Measurements from ENCODE around the gene DYDC1.
A peak's percentile ranks its signal among the peaks of the same experiment; 100 is the strongest.

DYDC1 gene

DNA sequence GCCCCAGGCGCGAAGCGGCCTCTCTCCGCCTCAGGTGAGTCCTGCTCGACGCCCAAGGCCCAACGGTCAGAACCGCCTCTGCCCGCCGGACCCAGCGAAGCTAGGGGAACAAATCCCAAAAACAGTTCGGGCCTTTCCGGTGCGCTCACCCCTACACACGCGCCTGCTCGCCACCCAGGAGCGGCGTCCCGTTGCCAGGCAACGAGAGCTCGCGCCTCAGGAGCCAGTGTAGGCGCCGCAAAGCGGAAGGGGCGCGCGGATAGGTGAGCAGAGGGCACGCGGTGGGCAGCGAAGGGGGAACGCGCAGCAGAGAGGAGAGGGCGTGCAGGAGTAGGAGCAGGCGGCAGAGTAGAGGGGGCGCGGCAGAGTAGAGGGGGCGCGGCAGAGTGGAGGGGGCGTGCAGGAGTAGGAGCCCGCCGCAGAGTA lies at the start of gene DYDC1, which contains the start of gene DYDC2:
Gene DYDC1 (minus strand): TSS at position 193 of the 426 bp plus-strand sequence. CDS start 4,154 bp downstream, outside the sequence.
Gene DYDC2 (plus strand): TSS at position 219 of the 426 bp plus-strand sequence. CDS start 5,663 bp downstream, outside the sequence.
- Histone ChIP-seq H3K9me3 (ENCODE audit: control insufficient read depth, insufficient read depth, low read length) (no peaks in the 10 kb centered on the region), H3K4me3 (ENCODE audit: low read depth, low read length) (peak within 1 kb of the TSS; percentile 77), H3K27me3 (ENCODE audit: control insufficient read depth, insufficient read depth, low read length) (peaks cover 22% of the 10 kb centered on the region), H3K9ac (ENCODE audit: low read depth, low read length) (peak within 1 kb of the TSS; percentile 73), H3K4me1 (ENCODE audit: control insufficient read depth, insufficient read depth, low read length) (peaks cover 4% of the 10 kb centered on the region), H3K36me3 (ENCODE audit: control insufficient read depth, insufficient read depth, low read length) (no peaks in the 10 kb centered on the region)

DNA sequence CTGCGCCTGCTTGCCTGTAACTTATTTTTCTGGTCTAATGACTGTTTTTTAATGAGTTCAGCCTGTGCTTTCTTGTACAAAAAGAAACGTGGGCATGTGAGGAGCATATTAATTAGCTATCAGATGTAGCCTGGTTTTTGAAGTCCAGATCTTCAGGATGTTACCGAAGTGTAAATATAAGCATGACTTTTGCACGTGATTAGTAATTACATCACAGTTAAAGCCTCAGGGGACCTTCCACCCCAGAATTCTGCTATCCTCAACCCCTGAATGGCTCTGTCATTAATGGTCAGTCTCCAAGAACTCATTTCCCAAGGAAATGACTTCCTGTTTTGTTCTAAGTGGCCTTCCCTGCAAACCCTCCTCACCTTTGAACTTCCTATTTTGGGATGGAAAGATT lies 49.6 kb upstream of the DYDC1 start:
- Histone ChIP-seq H3K9ac (ENCODE audit: low read depth, low read length) (no peak overlapping the region), H3K36me3 (ENCODE audit: control insufficient read depth, insufficient read depth, low read length) (no peaks in the 10 kb centered on the region), H3K9me3 (ENCODE audit: control insufficient read depth, insufficient read depth, low read length) (no peaks in the 10 kb centered on the region), H3K4me1 (ENCODE audit: control insufficient read depth, insufficient read depth, low read length) (no peaks in the 10 kb centered on the region), H3K27me3 (ENCODE audit: control insufficient read depth, insufficient read depth, low read length) (peaks cover 27% of the 10 kb centered on the region), H3K4me3 (ENCODE audit: low read depth, low read length) (no peak overlapping the region)

DNA sequence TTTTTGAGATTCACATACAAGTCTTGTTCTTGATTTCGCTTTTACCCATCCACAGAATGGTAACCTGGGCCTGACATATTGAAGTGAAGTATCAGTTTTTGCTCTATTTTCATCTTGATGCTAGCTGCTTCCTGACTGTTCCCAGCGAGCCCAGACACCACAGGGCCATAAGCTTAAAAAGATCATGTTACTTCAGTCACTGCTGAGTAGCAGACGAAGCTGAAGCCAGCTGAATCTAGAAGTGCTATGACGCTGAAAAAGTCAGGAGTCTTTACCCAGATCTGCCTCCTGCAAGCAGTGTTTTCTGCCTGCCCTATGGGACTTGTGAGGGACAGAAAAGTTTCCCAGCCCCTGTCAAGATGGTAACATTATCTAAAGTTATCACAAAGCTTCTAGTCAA lies 49.1 kb upstream of the DYDC1 start:
- H3K4me1 ChIP-seq (ENCODE audit: control insufficient read depth, insufficient read depth, low read length) = no peaks in the 10 kb centered on the region
- no peaks in the 10 kb centered on the region for H3K36me3 ChIP-seq (ENCODE audit: control insufficient read depth, insufficient read depth, low read length)
- H3K27me3 ChIP-seq (ENCODE audit: control insufficient read depth, insufficient read depth, low read length) = peaks cover 27% of the 10 kb centered on the region
- no peak overlapping the region for H3K4me3 ChIP-seq (ENCODE audit: low read depth, low read length)
- no peaks in the 10 kb centered on the region for H3K9me3 ChIP-seq (ENCODE audit: control insufficient read depth, insufficient read depth, low read length)
- no peak overlapping the region for H3K9ac ChIP-seq (ENCODE audit: low read depth, low read length)

DNA sequence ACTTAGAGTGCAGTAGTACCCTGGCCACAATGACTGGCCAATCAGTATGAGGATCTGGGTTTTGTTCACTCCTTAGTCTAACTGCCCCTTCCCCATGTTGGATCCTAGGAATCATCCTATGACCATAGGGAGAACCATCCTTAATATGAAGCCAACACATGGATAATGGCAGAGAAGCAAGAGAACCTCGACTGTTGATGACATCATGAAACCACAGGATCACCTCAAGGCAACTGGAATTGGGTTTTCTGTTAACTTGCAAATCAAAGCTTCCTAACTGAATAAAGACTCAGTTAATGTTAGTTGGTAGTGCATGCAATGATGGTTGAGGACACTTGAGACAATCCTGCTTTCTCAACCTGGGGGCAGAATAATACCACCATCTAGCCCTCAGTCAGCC lies 48.5 kb upstream of the DYDC1 start:
- no peak overlapping the region for H3K9ac ChIP-seq (ENCODE audit: low read depth, low read length)
- H3K27me3 ChIP-seq (ENCODE audit: control insufficient read depth, insufficient read depth, low read length) = peaks cover 24% of the 10 kb centered on the region
- H3K4me3 ChIP-seq (ENCODE audit: low read depth, low read length) = no peak overlapping the region
- H3K4me1 ChIP-seq (ENCODE audit: control insufficient read depth, insufficient read depth, low read length) = no peaks in the 10 kb centered on the region
- H3K9me3 ChIP-seq (ENCODE audit: control insufficient read depth, insufficient read depth, low read length) = no peaks in the 10 kb centered on the region
- H3K36me3 ChIP-seq (ENCODE audit: control insufficient read depth, insufficient read depth, low read length) = no peaks in the 10 kb centered on the region

DNA sequence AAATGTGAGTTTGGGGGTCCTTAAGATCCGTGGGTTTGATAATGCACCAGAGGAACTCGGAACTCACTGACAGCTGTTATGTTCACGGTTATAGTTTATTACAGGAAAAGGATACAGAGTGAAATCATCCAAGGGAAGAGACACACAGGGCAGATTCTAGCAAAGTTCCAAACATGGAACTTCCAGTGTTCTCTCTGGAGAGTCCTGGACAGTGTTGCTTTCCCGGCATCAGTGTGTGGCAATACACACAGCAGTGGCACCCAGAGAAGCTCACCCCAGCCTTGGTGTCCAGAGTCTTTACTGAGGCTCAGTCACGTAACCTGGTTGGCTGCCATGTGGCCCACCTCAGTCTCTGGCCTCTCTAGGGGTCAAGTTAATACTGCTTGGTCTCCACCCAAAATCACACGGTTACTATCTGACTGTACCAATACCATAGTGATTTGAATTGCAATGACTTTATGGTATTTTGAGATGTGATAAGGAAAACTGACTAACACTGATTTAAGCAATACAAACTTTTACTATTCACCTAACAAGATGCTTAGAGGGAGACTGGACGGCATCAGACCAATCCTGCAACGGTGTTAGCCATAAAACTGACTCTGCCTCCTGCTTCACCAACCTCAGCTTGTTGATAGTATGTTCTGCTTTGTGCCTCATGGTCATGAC lies 43.7 kb upstream of the DYDC1 start:
- no peaks in the 10 kb centered on the region for H3K9me3 ChIP-seq (ENCODE audit: control insufficient read depth, insufficient read depth, low read length)
- H3K36me3 ChIP-seq (ENCODE audit: control insufficient read depth, insufficient read depth, low read length) = no peaks in the 10 kb centered on the region
- H3K4me3 ChIP-seq (ENCODE audit: low read depth, low read length) = no peak overlapping the region
- H3K4me1 ChIP-seq (ENCODE audit: control insufficient read depth, insufficient read depth, low read length) = no peaks in the 10 kb centered on the region
- H3K9ac ChIP-seq (ENCODE audit: low read depth, low read length) = no peak overlapping the region
- no peaks in the 10 kb centered on the region for H3K27me3 ChIP-seq (ENCODE audit: control insufficient read depth, insufficient read depth, low read length)

DNA sequence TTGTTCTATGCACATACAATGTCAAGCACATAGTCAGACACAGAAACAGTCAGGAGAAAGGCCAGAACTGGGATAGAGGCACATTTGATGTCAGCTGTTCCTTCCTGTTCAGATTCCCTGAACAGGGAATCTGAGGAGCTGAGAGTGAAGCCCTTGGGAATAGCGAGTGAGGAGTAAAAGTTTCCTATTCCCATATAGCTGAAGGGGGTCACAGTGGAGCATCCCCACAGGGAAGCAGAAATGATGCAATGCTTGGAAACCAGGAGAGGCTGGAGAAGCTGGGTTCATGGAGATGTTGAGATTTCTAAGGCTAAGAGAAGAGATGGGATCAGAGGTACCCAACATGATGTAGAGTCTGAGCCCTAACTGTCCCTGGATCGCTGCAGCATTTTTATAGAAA lies 40.5 kb upstream of the DYDC1 start:
- H3K27me3 ChIP-seq (ENCODE audit: control insufficient read depth, insufficient read depth, low read length) = no peaks in the 10 kb centered on the region
- H3K4me3 ChIP-seq (ENCODE audit: low read depth, low read length) = no peak overlapping the region
- no peaks in the 10 kb centered on the region for H3K9me3 ChIP-seq (ENCODE audit: control insufficient read depth, insufficient read depth, low read length)
- H3K4me1 ChIP-seq (ENCODE audit: control insufficient read depth, insufficient read depth, low read length) = no peaks in the 10 kb centered on the region
- no peaks in the 10 kb centered on the region for H3K36me3 ChIP-seq (ENCODE audit: control insufficient read depth, insufficient read depth, low read length)
- H3K9ac ChIP-seq (ENCODE audit: low read depth, low read length) = no peak overlapping the region

DNA sequence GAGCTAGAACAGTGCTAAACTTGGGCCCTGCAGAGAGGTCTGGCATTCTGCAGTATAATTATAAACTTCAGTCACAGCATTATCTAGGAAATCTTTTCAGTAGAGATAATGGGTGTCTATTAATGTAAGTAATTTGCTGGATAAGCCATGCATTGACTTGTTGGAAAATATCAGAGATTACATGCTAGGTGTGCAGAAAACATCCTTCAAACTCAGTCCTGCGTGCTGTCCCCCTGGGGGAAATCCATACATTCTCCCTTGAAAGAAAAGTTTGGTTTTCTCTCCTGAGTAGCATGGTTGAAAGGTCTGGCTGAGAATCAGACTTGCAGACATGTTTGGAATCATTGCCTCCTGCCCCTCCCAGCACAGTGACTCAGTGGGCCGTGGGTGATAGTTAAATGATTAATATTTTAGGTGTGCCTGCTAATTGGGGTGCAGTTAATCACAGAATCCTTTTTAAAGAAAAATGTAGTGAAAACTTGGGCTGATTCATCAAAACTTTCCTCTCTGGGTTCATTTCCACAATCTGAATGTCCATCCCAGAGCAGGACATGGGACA lies 37.9 kb upstream of the DYDC1 start:
- H3K4me1 ChIP-seq (ENCODE audit: control insufficient read depth, insufficient read depth, low read length) = no peaks in the 10 kb centered on the region
- H3K36me3 ChIP-seq (ENCODE audit: control insufficient read depth, insufficient read depth, low read length) = no peaks in the 10 kb centered on the region
- H3K4me3 ChIP-seq (ENCODE audit: low read depth, low read length) = no peak overlapping the region
- H3K9ac ChIP-seq (ENCODE audit: low read depth, low read length) = no peak overlapping the region
- no peaks in the 10 kb centered on the region for H3K27me3 ChIP-seq (ENCODE audit: control insufficient read depth, insufficient read depth, low read length)
- no peaks in the 10 kb centered on the region for H3K9me3 ChIP-seq (ENCODE audit: control insufficient read depth, insufficient read depth, low read length)

DNA sequence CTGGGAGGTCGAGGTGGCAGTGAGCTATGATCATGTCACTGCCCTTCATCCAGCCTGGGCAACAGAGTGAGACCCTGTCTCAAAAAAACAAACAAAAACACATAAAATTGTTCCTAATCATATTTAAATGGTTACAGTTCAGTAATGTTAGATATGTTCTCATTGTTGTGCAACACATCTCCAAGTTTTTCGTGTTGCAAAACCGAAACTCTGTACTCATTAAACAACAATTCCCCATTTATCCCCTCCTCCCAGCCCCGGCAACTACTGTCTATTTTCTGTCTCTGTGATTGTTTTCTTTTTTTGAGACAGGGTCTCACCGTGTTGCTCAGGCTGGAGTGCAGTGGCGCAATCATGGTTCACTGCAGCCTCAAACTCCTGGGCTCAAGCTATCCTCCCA lies 35.7 kb upstream of the DYDC1 start:
- Histone ChIP-seq H3K27me3 (ENCODE audit: control insufficient read depth, insufficient read depth, low read length) (no peaks in the 10 kb centered on the region), H3K9ac (ENCODE audit: low read depth, low read length) (no peak overlapping the region), H3K4me3 (ENCODE audit: low read depth, low read length) (no peak overlapping the region)

DNA sequence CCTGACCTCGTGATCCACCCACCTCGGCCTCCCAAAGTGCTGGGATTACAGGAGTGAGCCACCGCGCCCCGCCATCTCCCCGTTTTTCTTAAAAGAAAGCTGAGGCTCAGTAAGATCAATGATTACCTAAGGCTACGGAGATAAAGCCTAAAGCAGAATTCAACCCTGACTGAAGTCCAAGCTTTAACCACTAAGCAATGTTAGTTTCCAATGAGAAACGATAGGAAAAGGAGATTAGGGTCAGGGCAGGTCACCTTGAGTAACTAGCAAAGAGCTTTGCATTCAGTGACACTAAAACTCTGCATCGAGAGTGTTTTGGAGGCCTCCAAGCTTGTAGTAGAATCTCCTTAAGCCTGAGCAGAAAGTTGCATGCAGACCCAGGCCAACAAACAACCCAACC lies 34.2 kb upstream of the DYDC1 start:
- no peaks in the 10 kb centered on the region for H3K36me3 ChIP-seq (ENCODE audit: control insufficient read depth, insufficient read depth, low read length)
- H3K4me3 ChIP-seq (ENCODE audit: low read depth, low read length) = no peak overlapping the region
- no peaks in the 10 kb centered on the region for H3K4me1 ChIP-seq (ENCODE audit: control insufficient read depth, insufficient read depth, low read length)
- no peaks in the 10 kb centered on the region for H3K9me3 ChIP-seq (ENCODE audit: control insufficient read depth, insufficient read depth, low read length)
- no peak overlapping the region for H3K9ac ChIP-seq (ENCODE audit: low read depth, low read length)
- no peaks in the 10 kb centered on the region for H3K27me3 ChIP-seq (ENCODE audit: control insufficient read depth, insufficient read depth, low read length)

More for the DNA sequence above, 35.7 kb upstream of the DYDC1 start:
- no peaks in the 10 kb centered on the region for H3K9me3 ChIP-seq (ENCODE audit: control insufficient read depth, insufficient read depth, low read length)
- no peaks in the 10 kb centered on the region for H3K4me1 ChIP-seq (ENCODE audit: control insufficient read depth, insufficient read depth, low read length)
- H3K36me3 ChIP-seq (ENCODE audit: control insufficient read depth, insufficient read depth, low read length) = no peaks in the 10 kb centered on the region

DNA sequence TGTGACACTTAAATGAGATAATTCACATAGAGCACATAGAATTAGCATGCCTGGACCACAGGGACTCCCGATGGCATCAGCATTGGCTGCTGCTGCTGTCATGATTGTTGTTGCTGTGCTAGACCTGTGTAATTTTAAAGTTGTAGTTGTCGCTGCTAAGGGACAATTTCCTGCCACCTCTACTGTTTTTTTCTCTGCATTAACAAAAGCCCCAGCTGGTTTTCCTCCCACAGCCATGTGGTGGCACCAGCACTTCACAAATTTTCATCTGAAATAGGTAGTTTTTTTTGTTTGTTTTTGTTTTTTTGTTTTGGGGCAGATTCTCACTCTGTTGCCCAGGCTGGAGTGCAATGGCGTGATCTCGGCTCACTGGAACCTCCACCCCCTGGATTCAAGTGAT lies 26.4 kb upstream of the DYDC1 start:
- no peak overlapping the region for H3K4me3 ChIP-seq (ENCODE audit: low read depth, low read length)
- no peak overlapping the region for H3K9ac ChIP-seq (ENCODE audit: low read depth, low read length)
- H3K36me3 ChIP-seq (ENCODE audit: control insufficient read depth, insufficient read depth, low read length) = no peaks in the 10 kb centered on the region
- H3K4me1 ChIP-seq (ENCODE audit: control insufficient read depth, insufficient read depth, low read length) = no peaks in the 10 kb centered on the region
- no peaks in the 10 kb centered on the region for H3K27me3 ChIP-seq (ENCODE audit: control insufficient read depth, insufficient read depth, low read length)
- H3K9me3 ChIP-seq (ENCODE audit: control insufficient read depth, insufficient read depth, low read length) = no peaks in the 10 kb centered on the region

DNA sequence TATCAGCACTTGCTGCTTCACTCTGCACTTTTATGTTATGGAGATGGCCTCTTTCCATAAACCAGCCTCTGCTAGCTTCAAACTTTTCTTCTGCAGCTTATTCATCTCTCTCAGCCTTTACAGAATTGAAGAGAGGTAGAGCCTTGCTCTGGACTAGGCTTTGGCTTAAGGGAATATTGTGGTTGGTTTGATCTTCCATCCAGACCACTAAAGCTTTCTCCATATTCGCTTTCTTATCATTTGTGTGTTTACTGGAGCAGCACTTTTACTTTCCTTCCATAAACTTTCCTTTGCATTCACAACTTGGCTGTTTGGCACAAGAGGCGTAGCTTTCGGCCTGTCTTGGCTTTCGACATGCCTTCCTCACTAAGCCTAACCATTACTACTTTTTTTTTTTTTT lies 23.6 kb upstream of the DYDC1 start:
- no peaks in the 10 kb centered on the region for H3K27me3 ChIP-seq (ENCODE audit: control insufficient read depth, insufficient read depth, low read length)
- H3K9ac ChIP-seq (ENCODE audit: low read depth, low read length) = no peak overlapping the region
- H3K9me3 ChIP-seq (ENCODE audit: control insufficient read depth, insufficient read depth, low read length) = no peaks in the 10 kb centered on the region
- no peak overlapping the region for H3K4me3 ChIP-seq (ENCODE audit: low read depth, low read length)
- no peaks in the 10 kb centered on the region for H3K36me3 ChIP-seq (ENCODE audit: control insufficient read depth, insufficient read depth, low read length)
- no peaks in the 10 kb centered on the region for H3K4me1 ChIP-seq (ENCODE audit: control insufficient read depth, insufficient read depth, low read length)

DNA sequence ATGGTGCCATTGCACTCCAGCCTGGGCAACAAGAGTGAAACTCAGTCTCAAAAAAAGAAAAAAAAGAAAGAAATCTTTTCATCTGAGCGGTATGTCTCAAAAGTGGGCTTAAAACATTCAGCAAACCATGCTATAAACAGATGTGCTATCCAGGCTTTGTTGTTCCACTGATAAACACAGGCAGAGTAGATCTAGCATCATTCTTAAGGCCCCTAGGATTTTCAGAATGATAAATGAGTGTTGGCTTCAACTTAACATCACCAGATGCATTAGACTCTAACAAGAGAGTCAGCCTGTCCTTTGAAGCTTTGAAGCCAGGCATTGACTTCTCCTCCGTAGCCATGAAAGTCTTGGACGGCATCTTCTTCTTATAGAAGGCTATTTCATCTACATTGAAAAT lies 23.1 kb upstream of the DYDC1 start:
- Histone ChIP-seq H3K4me3 (ENCODE audit: low read depth, low read length) (no peak overlapping the region), H3K36me3 (ENCODE audit: control insufficient read depth, insufficient read depth, low read length) (no peaks in the 10 kb centered on the region), H3K27me3 (ENCODE audit: control insufficient read depth, insufficient read depth, low read length) (no peaks in the 10 kb centered on the region), H3K9ac (ENCODE audit: low read depth, low read length) (no peak overlapping the region), H3K4me1 (ENCODE audit: control insufficient read depth, insufficient read depth, low read length) (no peaks in the 10 kb centered on the region), H3K9me3 (ENCODE audit: control insufficient read depth, insufficient read depth, low read length) (no peaks in the 10 kb centered on the region)

All from iPS-15b (cell line).